GM19238 (cell line): ENCODE data around the gene ASAP3.

Experiments
- DNase-seq: peaks from one replicate; pipeline ENCODE4 v3.0.0; 2011; ENCODE audit warnings: low spot score; ENCODE audit not compliant: insufficient read length

Gene ASAP3

GRCh38 chr1:23483321-23484252 lies at the start of gene ASAP3:
ASAP3 (minus strand) TSS chr1:23484179; CDS start chr1:23484133, 46 bp downstream.
- DNase-seq: no peak

DNA sequence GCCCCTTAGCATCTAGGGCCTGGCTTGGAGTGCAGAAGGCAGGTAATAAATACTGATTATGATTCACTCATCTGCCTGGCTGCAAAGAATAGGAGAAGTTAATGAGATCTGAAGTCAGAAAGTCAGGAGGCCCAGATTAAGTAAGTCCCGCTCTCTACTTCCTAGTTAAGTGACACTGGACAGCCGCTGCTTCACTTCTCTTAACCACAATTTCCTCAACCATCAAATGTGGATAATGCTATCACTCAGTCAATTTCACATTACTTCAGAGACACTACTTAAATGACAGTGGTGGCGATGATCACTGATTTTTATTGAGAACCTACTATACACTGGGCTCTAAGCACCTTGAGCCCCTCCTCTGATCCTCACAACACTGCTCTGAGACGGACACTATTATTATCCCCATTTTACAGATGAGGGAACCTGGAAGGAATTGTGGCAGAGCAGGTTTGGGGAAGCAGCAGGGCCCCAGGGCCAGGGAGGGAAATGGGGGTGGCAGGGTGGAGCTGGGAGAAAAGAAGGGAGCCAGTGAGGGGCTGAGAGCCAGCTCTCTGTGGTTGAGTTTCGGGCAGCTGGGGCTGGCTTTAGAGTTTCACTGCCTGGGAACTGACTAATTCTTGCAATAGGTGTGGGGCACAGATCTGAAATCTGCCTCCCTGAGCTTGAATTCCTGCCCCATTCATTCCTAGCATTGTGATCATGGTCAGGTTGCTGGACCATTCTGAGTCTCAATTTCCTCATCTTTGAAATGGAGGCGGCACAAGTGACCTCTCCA lies 49.5 kb upstream of the ASAP3 start:
- DNase-seq: no peak

DNA sequence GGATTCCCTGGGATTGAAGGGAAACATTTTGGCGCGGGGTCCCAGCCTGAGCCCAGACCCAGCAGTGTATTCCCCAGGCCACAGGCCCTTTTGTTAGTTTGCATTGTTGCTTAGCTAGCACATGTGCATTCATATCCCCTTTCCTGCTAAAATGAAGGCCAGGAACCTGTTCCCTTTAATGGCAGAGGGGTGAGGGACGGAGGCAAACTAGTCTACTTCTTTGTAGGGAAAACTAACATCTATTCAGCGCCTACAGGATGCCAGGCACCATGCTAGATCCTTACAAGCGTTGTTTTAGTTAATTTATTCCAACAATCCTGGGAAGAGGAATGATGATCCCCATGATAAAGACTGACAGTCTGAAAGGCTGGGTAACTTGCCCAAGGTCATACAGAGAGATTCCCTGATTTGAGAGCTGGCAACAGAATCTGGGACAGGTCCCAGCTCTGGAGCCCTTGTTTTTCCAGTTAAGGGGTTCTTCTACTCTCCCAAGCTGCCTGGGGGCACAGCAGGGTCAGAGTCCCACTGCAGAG lies 47.6 kb upstream of the ASAP3 start:
- DNase-seq: no peak

DNA sequence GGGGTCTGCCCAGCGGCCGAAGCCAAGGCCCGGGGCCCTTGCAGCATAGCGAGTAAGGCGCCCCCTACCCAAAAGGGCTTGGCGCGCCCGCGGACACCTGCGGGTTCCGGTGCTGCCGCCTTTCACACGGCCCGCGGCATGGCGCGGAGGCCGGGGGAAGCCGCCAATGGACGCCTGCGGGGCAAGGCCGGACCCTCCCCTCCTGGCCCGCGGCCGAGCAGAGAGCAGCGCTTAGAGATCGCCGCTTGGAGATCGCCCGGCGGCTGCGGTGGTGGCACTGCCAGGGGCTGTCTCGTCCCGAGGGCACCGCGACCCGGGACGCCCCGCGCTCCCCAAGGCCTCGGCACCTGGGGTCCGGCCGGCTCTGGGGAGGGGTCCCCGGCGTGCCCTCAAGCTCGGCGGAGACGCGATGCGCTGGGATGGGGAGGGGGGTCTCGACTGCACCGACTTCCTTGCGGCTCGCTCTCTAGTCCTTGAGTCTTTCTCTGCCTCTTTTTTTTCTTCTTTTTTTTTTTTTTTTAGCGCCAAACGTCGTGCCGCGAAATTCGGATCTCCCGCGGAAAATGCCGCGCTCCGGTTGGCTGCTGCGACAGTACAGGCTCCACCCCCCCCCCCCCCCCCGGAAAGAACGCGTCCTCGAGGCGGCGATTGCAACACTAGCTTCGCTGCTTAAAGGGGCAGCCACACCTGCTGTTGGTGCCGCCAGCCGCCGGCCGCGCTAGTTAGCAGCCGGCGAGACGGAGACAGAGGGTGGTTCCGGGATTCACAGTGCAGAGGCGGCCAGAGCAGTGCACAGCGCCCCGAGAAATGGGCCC lies 47.0 kb upstream of the ASAP3 start, which contains the start of gene E2F2:
TSS of gene E2F2 (minus strand) at position 487 of the 815 bp plus-strand sequence. CDS start at position 47, 440 bp downstream.
- DNase-seq: peak; percentile 87

GRCh38 chr1:23530087-23530746 lies 46.2 kb upstream of the ASAP3 start:
- no peak for DNase-seq

DNA sequence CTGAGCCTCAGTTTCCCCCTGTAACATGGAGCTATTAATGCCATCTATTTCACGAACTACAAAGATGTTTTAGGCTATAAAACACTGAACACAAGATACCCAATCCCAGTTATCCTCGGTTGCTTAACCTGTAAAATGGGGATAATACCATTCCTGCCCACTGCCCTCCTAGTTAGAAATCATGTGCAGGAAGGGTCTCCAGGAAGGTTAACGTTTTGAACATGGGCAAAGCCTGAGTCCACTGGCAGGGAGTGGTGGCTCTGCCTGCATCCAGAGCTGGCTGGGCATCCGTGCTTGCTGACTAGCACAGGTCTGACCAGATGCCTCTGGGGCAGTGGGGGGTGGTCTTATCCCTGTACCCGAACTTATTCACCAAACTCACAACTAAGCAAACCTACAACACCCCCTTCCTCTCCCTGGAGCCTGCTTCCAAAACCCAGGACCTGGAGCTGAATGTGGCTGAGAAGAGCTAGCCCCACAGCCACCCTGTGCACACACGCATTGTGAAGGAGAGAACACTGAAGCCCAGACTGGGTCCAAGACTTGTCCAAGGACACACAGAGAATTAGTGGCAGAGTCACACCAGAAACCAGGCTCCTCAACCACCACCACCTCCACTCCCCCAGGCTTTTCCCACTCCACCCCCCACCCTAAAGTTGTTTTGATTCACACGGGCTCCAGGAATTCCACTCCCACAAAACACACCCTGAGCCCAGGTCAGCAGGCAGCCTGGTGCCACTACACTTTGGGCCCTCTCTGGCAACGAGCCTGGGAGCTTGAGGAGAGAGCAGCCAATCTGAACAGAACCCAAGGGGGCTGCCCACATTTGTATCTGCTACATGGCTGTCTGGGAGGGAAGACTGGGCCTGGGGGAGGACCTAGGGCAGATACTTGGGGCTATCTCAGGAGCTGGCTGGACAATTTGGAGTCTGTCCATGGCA lies 45.4 kb upstream of the ASAP3 start:
- DNase-seq: no peak

DNA sequence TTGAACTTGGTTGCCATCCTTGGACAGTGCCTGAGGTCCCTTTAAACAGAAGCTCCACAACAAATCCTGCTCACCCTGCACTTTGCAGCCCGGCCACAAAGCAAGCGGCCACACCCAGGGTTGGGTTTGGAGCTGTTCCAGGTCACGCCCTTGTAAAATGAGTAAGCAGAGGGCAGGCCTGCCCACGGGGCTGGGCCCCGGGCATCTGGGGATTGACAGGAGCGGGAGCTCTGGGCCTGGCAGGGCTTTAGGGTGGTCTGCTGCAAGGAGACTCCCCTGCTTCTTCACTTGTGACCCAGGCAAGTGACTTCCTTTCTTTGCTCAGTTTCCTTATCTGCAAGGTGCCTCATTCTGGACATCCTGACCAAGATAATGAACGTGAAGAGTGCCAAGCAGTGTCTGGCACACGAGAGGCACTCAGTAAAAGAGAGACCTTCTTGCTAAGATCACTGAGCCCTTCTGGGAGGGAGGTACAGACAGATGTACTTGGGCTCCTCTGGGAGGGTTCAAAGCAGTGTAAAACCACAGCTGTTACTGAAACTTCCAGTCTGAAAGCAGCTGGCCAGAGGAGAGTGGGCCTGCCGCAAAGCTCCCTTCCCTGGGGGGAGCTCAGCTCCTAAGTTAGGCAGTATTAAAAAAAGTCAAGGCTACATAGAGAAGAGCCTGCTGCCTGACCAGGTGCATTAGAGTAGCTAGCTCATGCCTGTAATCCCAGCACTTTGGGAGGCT lies 44.4 kb upstream of the ASAP3 start:
- DNase-seq: peak; percentile 66

GRCh38 chr1:23527900-23528249 lies 43.9 kb upstream of the ASAP3 start:
- DNase-seq: no peak

DNA sequence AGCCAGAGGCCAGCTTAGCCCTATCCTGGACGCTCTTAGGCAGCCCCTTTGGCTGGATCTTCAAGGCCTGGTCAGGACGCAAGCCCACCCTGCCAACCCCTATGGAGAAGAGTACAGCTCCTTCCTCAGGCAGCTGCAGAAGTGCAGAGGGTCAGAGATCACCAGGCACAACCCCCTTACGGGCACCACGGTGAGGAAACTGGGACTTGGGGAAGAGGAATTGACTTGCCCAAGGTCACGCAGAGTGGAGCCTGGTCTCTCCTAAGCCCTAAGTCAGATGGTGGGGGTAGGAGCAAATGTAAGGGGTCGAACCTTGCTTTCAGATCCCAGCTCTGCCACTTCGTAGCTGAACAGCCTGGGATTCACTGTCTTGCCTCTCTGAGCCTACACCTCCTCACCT lies 43.4 kb upstream of the ASAP3 start:
- DNase-seq: no peak

DNA sequence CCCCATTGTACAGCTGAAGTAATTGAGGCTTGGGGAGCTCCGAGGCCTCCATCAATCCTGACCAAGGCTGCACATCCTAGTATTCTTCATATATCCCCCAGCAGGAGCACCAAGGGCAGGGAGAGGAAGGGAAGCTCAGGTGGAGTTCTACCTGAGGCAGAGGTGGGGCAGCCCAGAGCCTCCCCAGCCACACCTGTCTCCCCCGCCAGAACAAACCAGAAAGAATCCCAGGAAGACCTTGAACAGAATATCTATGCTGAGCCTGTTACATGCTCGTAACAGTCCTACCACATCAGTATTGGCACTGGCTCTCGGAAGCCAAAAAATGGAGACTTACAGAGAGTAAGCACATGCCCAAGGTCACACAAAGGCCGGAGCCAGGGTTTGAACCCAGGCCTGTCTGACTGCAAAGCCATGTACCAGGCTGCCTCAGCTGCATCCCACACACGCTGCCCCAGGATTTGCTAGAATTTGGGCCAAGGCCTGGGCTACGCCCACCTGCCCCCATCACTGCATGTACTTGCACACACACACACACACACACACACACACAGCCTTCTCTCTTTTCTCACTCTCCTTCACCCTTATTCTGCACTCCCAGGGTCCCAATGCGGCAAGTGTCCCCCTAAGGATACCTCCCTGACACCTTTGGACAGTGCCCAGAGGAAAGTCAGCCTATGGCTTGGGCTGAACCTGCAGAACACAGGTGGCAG lies 42.5 kb upstream of the ASAP3 start:
- no peak for DNase-seq

- peak; percentile 48 for DNase-seq
These were observed 41.7 kb upstream of the ASAP3 start for GRCh38 chr1:23525558-23526250.

GRCh38 chr1:23524716-23525401 lies 40.9 kb upstream of the ASAP3 start:
- DNase-seq: no peak

DNA sequence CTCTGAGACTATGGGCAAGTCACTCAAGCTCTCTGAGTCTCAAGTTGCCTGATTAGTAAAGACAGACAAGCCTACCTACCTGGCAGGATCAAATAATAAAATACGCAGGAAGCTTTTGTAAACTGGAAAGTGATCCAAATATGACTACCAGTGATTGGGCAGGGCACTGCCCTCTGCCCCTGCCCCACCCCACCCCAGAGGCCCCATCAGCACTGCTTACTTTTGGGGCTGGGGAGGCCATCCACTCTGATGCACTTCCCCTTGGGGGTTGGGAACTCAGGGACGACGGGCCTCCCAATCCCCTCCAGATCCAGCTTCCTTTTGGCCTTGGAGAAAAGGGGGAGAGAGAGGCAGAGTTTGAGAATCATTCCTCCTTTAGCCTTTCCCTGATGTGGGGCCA lies 40.2 kb upstream of the ASAP3 start:
- no peak for DNase-seq

DNA sequence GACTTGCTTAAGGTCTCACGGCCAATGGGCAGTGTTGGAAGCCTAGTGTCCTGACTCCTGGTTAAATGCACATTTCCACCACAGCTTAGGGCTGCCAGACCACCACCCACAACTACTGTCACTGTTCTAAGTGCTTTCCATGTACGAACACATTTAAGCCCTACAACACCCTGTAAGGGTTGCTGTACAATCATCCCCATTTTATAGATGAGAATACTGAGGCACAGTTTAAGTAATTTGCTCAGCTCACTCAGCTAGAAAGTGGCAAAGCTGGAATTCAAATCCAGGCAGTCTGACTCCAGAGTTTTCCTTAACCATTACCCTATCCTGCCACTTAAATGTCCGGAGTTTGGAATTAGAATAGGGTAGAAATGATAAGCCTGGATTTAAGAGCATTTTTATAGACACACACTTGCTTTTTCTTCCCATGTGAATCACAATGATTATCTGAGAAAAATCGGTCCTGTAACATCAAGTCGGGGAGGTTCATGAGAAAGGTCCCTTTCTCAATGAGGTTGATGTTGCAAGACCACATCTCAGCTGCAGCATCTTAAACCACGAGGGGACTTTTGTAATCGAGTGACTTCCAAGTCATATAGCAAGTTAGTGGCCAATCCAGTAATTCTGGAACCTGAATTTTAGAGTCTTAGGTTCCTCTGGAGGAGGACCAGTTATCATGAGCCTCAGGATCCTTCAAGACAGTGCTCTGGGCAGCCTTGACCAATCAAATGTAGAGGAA lies 38.4 kb upstream of the ASAP3 start:
- DNase-seq: no peak

DNA sequence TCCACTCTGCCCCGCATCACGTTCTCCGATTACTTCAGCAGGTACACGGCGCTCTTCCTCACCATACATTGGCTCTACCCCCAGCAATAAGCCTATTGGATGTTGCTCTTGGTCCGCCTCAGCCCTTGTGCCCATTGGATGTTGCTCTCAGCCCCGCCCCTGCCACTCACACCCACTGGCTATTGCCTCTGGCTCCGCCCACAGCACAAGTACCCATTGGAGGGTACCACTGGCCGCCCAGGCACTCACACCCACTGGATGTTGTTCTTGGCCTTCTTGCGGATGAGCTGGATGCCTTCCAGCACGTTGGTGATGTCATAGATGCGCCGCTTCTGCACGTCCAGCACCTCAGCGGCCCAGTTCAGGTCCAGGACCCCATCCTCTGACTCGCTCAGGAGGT lies 37.6 kb upstream of the ASAP3 start:
- DNase-seq: no peak

DNA sequence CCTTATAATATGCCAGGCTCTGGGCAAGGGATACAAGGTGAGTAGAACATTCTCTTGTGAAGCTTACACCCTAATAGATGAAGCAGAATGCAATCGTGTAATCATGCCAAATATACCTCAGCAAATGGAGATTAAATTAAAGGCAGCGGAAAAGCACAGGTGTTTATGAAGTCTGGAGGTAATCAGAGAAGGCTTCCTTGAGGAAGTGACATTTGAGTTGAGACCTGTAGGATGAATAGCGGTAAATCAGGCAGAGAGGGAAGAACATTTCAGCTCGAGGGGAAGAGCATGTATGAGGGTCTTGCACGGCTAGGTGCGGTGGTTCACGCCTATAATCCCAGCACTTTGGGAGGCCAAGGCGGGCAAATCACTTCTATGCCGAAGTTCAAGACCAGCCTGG lies 33.6 kb upstream of the ASAP3 start:
- DNase-seq: no peak
